Astrocyte (in vitro differentiated cells and primary cell): Measurements from ENCODE around the gene GRK5. TPM values are rescaled to one million over a fixed set of nuclear protein-coding genes. Genes with fewer than 3 reads are reported as not detected.
"Not testable (repeated sequence)": the region's sequence is repeated elsewhere in the genome, so short reads cannot be mapped to it uniquely, and the experiment has no call there.

Experiments used
- DNase-seq: peaks from one replicate; pipeline ENCODE4 v3.0.0-alpha.2; 2010; ENCODE audit warnings: low read depth
- FAIRE-seq: peaks from 2 replicates; lab custom pipeline; 2011; peaks lifted over from hg19 to GRCh38; lab: Jason Lieb, UNC
- H2AFZ ChIP-seq: 2 replicates; pipeline ENCODE4 v1.6.0; 2012; ENCODE audit warnings: low read depth, low read length, inconsistent platforms
- H3K27ac ChIP-seq: 2 replicates; pipeline ENCODE4 v1.5.1; 2011; ENCODE audit warnings: low read depth, low read length, inconsistent platforms
- H3K27me3 ChIP-seq: 2 replicates; pipeline ENCODE4 v1.6.0; 2011; ENCODE audit warnings: low read length, inconsistent platforms; ENCODE audit not compliant: insufficient read depth
- H3K36me3 ChIP-seq: 2 replicates; pipeline ENCODE4 v1.5.1; 2011; ENCODE audit warnings: low read length, inconsistent platforms; ENCODE audit not compliant: insufficient read depth
- H3K4me1 ChIP-seq: 2 replicates; pipeline ENCODE4 v1.5.1; 2011; ENCODE audit warnings: low read length, inconsistent platforms; ENCODE audit not compliant: insufficient read depth
- H3K4me2 ChIP-seq: 2 replicates; pipeline ENCODE4 v1.6.0; 2012; ENCODE audit warnings: low read length, inconsistent platforms
- H3K4me3 ChIP-seq: 2 replicates; pipeline ENCODE4 v1.5.1; 2011; ENCODE audit warnings: low read depth, mild to moderate bottlenecking, low read length, inconsistent platforms; ENCODE audit not compliant: insufficient read depth
- H3K79me2 ChIP-seq: 2 replicates; pipeline ENCODE4 v1.6.0; 2012; ENCODE audit warnings: mild to moderate bottlenecking, low read length, inconsistent platforms; ENCODE audit not compliant: insufficient read depth
- H3K9ac ChIP-seq: 2 replicates; pipeline ENCODE4 v1.6.0; 2012; ENCODE audit warnings: mild to moderate bottlenecking, low read length, inconsistent platforms
- H3K9me3 ChIP-seq: 2 replicates; pipeline ENCODE4 v1.5.1; 2012; ENCODE audit warnings: low read depth, mild to moderate bottlenecking, low read length, inconsistent platforms; ENCODE audit not compliant: insufficient read depth
- H4K20me1 ChIP-seq: 2 replicates; pipeline ENCODE4 v1.6.0; 2012; ENCODE audit warnings: low read length, inconsistent platforms; ENCODE audit not compliant: insufficient read depth
- H3K27ac Mint-ChIP-seq: one replicate; pipeline ENCODE4 v1.8.0; 2021; ENCODE audit warnings: mild to moderate bottlenecking, mixed read lengths; ENCODE audit not compliant: unreplicated experiment
- H3K27me3 Mint-ChIP-seq: one replicate; pipeline ENCODE4 v1.8.0; 2021; ENCODE audit warnings: low read depth, mixed read lengths; ENCODE audit not compliant: unreplicated experiment
- H3K36me3 Mint-ChIP-seq: one replicate; pipeline ENCODE4 v1.8.0; 2021; ENCODE audit warnings: low read depth, mixed read lengths; ENCODE audit not compliant: unreplicated experiment
- H3K4me1 Mint-ChIP-seq: one replicate; pipeline ENCODE4 v1.8.0; 2021; ENCODE audit warnings: low read depth, mixed read lengths; ENCODE audit not compliant: unreplicated experiment
- H3K4me3 Mint-ChIP-seq: one replicate; pipeline ENCODE4 v1.8.0; 2021; ENCODE audit warnings: mild to moderate bottlenecking, moderate library complexity, mixed read lengths; ENCODE audit not compliant: unreplicated experiment
- H3K9me3 Mint-ChIP-seq: one replicate; pipeline ENCODE4 v1.8.0; 2021; ENCODE audit warnings: mild to moderate bottlenecking, mixed read lengths; ENCODE audit not compliant: unreplicated experiment
- CTCF ChIP-seq: IDR thresholded peaks from 2 replicates; pipeline ENCODE4 v1.5.1; 2011; ENCODE audit warnings: low read depth, mild to moderate bottlenecking, inconsistent platforms, low read length, moderate library complexity; ENCODE audit not compliant: insufficient read depth
- EZH2 ChIP-seq: IDR thresholded peaks from 2 replicates; pipeline ENCODE4 v1.6.1; 2012; ENCODE audit warnings: mild to moderate bottlenecking, low read length, inconsistent platforms; ENCODE audit not compliant: insufficient read depth
- total RNA-seq: library from RNA; stranded (reverse); gene quantifications from 2 replicates; pipeline ENCODE4 v1.2.1, GENCODE V29; 2021

GRK5 gene
- total RNA-seq, 1 donor from 2014 or later = 8.5 TPM

DNA sequence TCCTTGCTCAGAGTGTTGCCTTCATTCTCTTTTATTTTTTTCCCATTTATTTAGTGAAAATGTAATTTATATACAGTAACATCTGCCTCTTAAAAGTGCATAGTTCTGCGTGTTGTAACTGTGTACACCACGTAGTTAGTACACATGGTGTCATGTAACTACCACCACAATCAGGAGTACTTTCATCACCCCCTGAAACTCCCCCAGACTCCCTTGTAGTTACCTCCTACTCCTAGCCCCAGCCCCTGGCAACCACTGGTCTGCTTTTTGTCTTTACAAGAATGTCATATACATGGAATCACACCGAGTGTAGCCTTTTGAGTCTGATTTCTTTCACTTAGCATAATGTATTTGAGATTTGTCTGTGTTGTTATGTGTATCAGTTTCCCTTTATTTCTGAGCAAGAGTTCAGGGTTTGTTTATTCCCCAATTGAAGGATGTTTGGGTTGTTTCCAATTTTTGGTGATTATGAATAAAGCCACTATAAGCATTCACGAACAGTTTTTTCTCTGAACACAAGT is 50.6 kb downstream of the GRK5 start:
- FAIRE-seq (no peak), DNase-seq (no peak)
- Histone ChIP-seq H3K79me2 (peaks cover 25% of the 10 kb centered on the region), H3K9ac (no peak overlapping the region), H3K36me3 (no peaks in the 10 kb centered on the region), H2AFZ (no peak overlapping the region), H3K27me3 (no peaks in the 10 kb centered on the region), H3K4me1 (peaks cover 24% of the 10 kb centered on the region), H3K4me3 (no peak overlapping the region), H3K4me2 (no peak overlapping the region), H4K20me1 (no peaks in the 10 kb centered on the region), H3K9me3 (no peaks in the 10 kb centered on the region), H3K27ac (no peak overlapping the region)
- TF ChIP-seq EZH2 = no peak
- Mint-ChIP-seq H3K9me3 (no peaks in the 10 kb centered on the region), H3K4me1 (peaks cover 18% of the 10 kb centered on the region), H3K27ac (no peak overlapping the region), H3K4me3 (no peak overlapping the region), H3K27me3 (no peaks in the 10 kb centered on the region), H3K36me3 (peaks cover 7% of the 10 kb centered on the region)

GRCh38 chr10:119259345-119259744 is 52.0 kb downstream of the GRK5 start:
- Histone ChIP-seq H4K20me1 (no peaks in the 10 kb centered on the region), H3K9me3 (no peaks in the 10 kb centered on the region), H2AFZ (no peak overlapping the region), H3K79me2 (peaks cover 24% of the 10 kb centered on the region), H3K4me1 (peaks cover 10% of the 10 kb centered on the region), H3K27ac (no peak overlapping the region), H3K9ac (no peak overlapping the region), H3K4me2 (no peak overlapping the region), H3K36me3 (no peaks in the 10 kb centered on the region), H3K27me3 (no peaks in the 10 kb centered on the region), H3K4me3 (no peak overlapping the region)
- Mint-ChIP-seq H3K4me3 (no peak overlapping the region), H3K27ac (no peak overlapping the region), H3K4me1 (peaks cover 4% of the 10 kb centered on the region), H3K36me3 (peaks cover 7% of the 10 kb centered on the region), H3K27me3 (no peaks in the 10 kb centered on the region), H3K9me3 (no peaks in the 10 kb centered on the region)
- FAIRE-seq (no peak), DNase-seq (no peak)
- TF ChIP-seq CTCF = no peak
- TF ChIP-seq EZH2 = no peak

DNA sequence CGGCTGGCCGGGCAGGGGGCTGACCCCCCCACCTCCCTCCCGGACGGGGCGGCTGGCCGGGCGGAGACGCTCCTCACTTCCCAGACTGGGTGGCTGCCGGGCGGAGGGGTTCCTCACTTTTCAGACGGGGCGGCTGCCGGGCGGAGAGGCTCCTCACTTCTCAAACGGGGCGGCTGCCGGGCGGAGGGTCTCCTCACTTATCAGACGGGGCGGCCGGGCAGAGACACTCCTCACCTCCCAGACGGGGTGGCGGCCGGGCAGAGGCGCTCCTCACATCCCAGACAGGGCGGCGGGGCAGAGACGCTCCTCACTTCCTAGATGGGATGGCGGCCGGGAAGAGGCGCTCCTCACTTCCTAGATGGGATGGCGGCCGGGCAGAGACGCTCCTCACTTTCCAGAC is 53.6 kb downstream of the GRK5 start:
- not testable (repeated sequence) for H3K4me3 ChIP-seq, H3K9ac ChIP-seq, H2AFZ ChIP-seq, H3K4me1 Mint-ChIP-seq, H3K27me3 Mint-ChIP-seq, FAIRE-seq, H4K20me1 ChIP-seq, H3K36me3 ChIP-seq, DNase-seq, H3K9me3 ChIP-seq, H3K4me3 Mint-ChIP-seq, H3K27me3 ChIP-seq, H3K27ac ChIP-seq, H3K4me1 ChIP-seq, H3K9me3 Mint-ChIP-seq, H3K4me2 ChIP-seq, H3K27ac Mint-ChIP-seq, H3K36me3 Mint-ChIP-seq
- peaks cover 15% of the 10 kb centered on the region for H3K79me2 ChIP-seq
